GDM1 (cell line): ENCODE measurements around the gene GATA3.

Experiments used
- DNase-seq: peaks from one replicate; lab custom pipeline; 2025; lab: John Stamatoyannopoulos, UW

GATA3 gene

GRCh38 chr10:8037941-8038894, 16.3 kb upstream of the GATA3 start:
- no peak for DNase-seq

- DNase-seq, result no peak
These were observed 15.1 kb upstream of the GATA3 start for GRCh38 chr10:8039321-8039881.

GRCh38 chr10:8040651-8041050, 13.8 kb upstream of the GATA3 start:
- no peak for DNase-seq

GRCh38 chr10:8041284-8041991, 13.1 kb upstream of the GATA3 start:
- DNase-seq, result no peak

- no peak for DNase-seq
These were observed 12.3 kb upstream of the GATA3 start for GRCh38 chr10:8041992-8042720.

- no peak for DNase-seq
These were observed 11.5 kb upstream of the GATA3 start for GRCh38 chr10:8042721-8043568.

- DNase-seq, result no peak
These were observed 10.8 kb upstream of the GATA3 start for GRCh38 chr10:8043569-8044306.

- no peak for DNase-seq
These were observed 10.1 kb upstream of the GATA3 start for GRCh38 chr10:8044331-8044907.

- DNase-seq, result no peak
These were observed 9.4 kb upstream of the GATA3 start for GRCh38 chr10:8044908-8045725.

GRCh38 chr10:8045726-8046494, 8.6 kb upstream of the GATA3 start:
- no peak for DNase-seq

- DNase-seq, result no peak
These were observed 6.8 kb upstream of the GATA3 start for GRCh38 chr10:8047452-8048280.

- no peak for DNase-seq
These were observed 6.0 kb upstream of the GATA3 start for GRCh38 chr10:8048281-8049008.

- DNase-seq, result no peak
These were observed 5.2 kb upstream of the GATA3 start for GRCh38 chr10:8049045-8049864.

- DNase-seq, result no peak
These were observed 4.5 kb upstream of the GATA3 start for GRCh38 chr10:8049865-8050555.

GRCh38 chr10:8050556-8051108, 3.9 kb upstream of the GATA3 start:
- DNase-seq, result no peak
